ENCODE measurements around the gene SNUPN. TPM values are rescaled to one million over a fixed set of nuclear protein-coding genes. Genes with fewer than 3 reads are reported as not detected.
"Not testable (repeated sequence)": the region's sequence is repeated elsewhere in the genome, so short reads cannot be mapped to it uniquely, and the experiment has no call there.

Gene SNUPN
- total RNA-seq, 1 donor from 2014 or later: 20.5 TPM

- Mint-ChIP-seq H3K36me3 (ENCODE audit: low read depth) (peaks cover 25% of the 10 kb centered on the region), H3K27ac (no peak overlapping the region), H3K9me3 (no peaks in the 10 kb centered on the region), H3K4me3 (no peak overlapping the region), H3K27me3 (no peaks in the 10 kb centered on the region), H3K4me1 (peaks cover 34% of the 10 kb centered on the region)
- no peak for ATAC-seq (ENCODE audit: low read depth)
- TF ChIP-seq, protein P1, sequence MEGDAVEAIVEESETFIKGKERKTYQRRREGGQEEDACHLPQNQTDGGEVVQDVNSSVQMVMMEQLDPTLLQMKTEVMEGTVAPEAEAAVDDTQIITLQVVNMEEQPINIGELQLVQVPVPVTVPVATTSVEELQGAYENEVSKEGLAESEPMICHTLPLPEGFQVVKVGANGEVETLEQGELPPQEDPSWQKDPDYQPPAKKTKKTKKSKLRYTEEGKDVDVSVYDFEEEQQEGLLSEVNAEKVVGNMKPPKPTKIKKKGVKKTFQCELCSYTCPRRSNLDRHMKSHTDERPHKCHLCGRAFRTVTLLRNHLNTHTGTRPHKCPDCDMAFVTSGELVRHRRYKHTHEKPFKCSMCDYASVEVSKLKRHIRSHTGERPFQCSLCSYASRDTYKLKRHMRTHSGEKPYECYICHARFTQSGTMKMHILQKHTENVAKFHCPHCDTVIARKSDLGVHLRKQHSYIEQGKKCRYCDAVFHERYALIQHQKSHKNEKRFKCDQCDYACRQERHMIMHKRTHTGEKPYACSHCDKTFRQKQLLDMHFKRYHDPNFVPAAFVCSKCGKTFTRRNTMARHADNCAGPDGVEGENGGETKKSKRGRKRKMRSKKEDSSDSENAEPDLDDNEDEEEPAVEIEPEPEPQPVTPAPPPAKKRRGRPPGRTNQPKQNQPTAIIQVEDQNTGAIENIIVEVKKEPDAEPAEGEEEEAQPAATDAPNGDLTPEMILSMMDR (IDR thresholded peaks at IDR 0.05): no peak
- intact Hi-C loops (cut with micrococcal nuclease): no loop called here
- ChIA-PET POLR2A (interaction anchor here (6.7 kb wide), 1 partner anchor 10 kb away, joined by 164 read pairs; the partner anchor contains the start of gene SNUPN), CTCF (no interaction called here)
- no peak for DNase-seq
Measured at GRCh38 chr15:75636026-75636425, 10.5 kb upstream of the SNUPN start.

DNA sequence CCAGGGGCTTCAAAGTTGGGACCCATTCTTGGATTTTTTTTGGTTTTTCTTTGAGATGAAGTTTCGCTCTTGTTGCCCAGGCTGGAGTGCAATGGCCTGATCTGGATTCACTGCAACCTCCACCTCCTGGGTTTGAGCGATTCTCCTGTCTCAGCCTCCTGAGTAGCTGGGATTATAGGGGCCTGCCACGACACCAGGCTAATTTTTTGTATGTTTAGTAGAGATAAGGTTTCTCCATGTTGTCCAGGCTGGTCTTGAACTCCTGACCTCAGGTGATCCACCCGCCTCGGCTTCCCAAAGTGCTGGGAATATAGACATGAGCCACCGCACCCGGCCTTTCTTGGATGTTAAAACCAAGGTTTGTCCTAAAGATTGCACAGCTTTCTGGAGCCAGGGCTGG, 8.4 kb upstream of the SNUPN start:
- intact Hi-C loops (cut with micrococcal nuclease); ATAC-seq (ENCODE audit: low read depth); DNase-seq; H3K9me3 Mint-ChIP-seq; H3K27ac Mint-ChIP-seq; H3K4me3 Mint-ChIP-seq; CTCF ChIA-PET; H3K27me3 Mint-ChIP-seq: not testable (repeated sequence)
- POLR2A ChIA-PET: interaction anchor here (0.7 kb wide), 1 partner anchor 55 kb away, joined by 3 read pairs; no protein-coding TSS in a partner anchor
- H3K4me1 Mint-ChIP-seq: peaks cover 22% of the 10 kb centered on the region
- H3K36me3 Mint-ChIP-seq (ENCODE audit: low read depth): peaks cover 16% of the 10 kb centered on the region

DNA sequence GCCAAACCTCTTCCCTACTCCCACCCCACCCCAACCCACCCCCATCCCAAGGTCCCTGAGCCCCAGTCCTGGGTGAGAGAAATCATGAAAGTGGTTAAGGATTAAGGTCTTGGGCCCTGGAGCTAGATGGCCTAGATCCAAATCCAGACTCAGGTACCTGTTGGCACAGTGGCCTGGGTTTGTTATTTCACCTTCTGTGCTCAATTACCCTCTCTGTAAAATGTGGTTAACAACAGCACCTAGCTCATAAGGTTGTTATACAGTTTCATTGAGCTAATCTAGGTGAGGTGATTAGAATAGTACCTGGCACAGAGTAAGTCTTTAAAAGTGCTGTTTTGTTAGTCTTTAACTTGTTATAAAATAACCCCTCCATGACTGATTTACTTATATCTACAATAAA, 6.4 kb upstream of the SNUPN start:
- ATAC-seq (ENCODE audit: low read depth) (no peak), DNase-seq (no peak)
- intact Hi-C loops (cut with micrococcal nuclease): no loop called here
- POLR2A ChIA-PET: interaction anchor here (1.3 kb wide), 1 partner anchor 8 kb away, joined by 7 read pairs; the partner anchor contains the start of gene IMP3
- Mint-ChIP-seq H3K27me3 (no peaks in the 10 kb centered on the region), H3K9me3 (no peaks in the 10 kb centered on the region), H3K4me1 (peaks cover 2% of the 10 kb centered on the region), H3K27ac (no peak overlapping the region), H3K4me3 (no peak overlapping the region), H3K36me3 (ENCODE audit: low read depth) (peaks cover 2% of the 10 kb centered on the region)
- CTCF ChIA-PET: no interaction called here
- TF ChIP-seq, protein P1 (IDR thresholded peaks at IDR 0.05): no peak

DNA sequence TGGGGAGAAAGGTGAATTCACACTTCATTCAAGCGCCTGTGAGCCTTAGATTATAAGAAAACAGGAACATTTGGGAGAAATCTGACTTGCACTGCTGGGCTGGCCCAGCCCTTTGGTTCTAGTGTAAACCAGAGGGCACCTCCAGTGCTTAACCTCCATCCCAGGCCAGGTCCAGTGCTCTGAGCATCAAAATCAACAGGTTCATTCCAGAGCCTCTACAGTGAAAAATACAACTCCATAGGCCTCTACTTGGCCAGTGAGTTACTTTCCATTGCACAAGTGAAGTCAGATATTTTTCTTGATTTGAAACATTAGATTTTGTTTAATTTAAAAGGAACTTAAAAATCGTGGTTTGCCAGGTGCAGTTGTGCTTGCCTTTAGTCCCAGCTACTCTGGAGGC, 3.0 kb downstream of the SNUPN start:
- TF ChIP-seq, protein P1 (IDR thresholded peaks at IDR 0.05): no peak
- intact Hi-C loops (cut with micrococcal nuclease): no loop called here
- Mint-ChIP-seq H3K4me1 (peaks cover 19% of the 10 kb centered on the region), H3K9me3 (no peaks in the 10 kb centered on the region), H3K4me3 (no peak overlapping the region), H3K27ac (no peak overlapping the region), H3K36me3 (ENCODE audit: low read depth) (peaks cover 34% of the 10 kb centered on the region), H3K27me3 (no peaks in the 10 kb centered on the region)
- ChIA-PET POLR2A (no interaction called here), CTCF (no interaction called here)
- DNase-seq: no peak
- no peak for ATAC-seq (ENCODE audit: low read depth)

GRCh38 chr15:75620841-75621391, 4.6 kb downstream of the SNUPN start:
- peaks cover 48% of the 10 kb centered on the region for H3K36me3 Mint-ChIP-seq (ENCODE audit: low read depth)
- no peak overlapping the region for H3K4me3 Mint-ChIP-seq
- ChIA-PET CTCF (interaction anchor here (0.7 kb wide), 1 partner anchor 253 kb away, joined by 4 read pairs; no protein-coding TSS in a partner anchor), POLR2A (no interaction called here)
- H3K27ac Mint-ChIP-seq: no peak overlapping the region
- peaks cover 14% of the 10 kb centered on the region for H3K4me1 Mint-ChIP-seq
- DNase-seq (no peak), ATAC-seq (ENCODE audit: low read depth) (no peak)
- no peaks in the 10 kb centered on the region for H3K27me3 Mint-ChIP-seq
- intact Hi-C loops (cut with micrococcal nuclease): no loop called here
- H3K9me3 Mint-ChIP-seq: no peaks in the 10 kb centered on the region
- TF ChIP-seq, protein P1 (IDR thresholded peaks at IDR 0.05): no peak
